Activated naive CD8-positive, alpha-beta T cell treated with anti-CD3 and anti-CD28 coated beads for 36 hours (primary cell): ENCODE data around the gene MB. TPM values are rescaled to one million over a fixed set of nuclear protein-coding genes. Genes with fewer than 3 reads are reported as not detected.

Experiments
- DNase-seq: peaks from one replicate; pipeline ENCODE4 v3.0.0; 2021
- H3K27ac Mint-ChIP-seq: one replicate; pipeline ENCODE4 v1.8.0; 2022; ENCODE audit warnings: mild to moderate bottlenecking, moderate library complexity, mixed read lengths
- H3K27me3 Mint-ChIP-seq: one replicate; pipeline ENCODE4 v1.8.0; 2022; ENCODE audit warnings: mild to moderate bottlenecking, mixed read lengths
- H3K36me3 Mint-ChIP-seq: one replicate; pipeline ENCODE4 v1.8.0; 2021; ENCODE audit warnings: mild to moderate bottlenecking, mixed read lengths
- H3K4me1 Mint-ChIP-seq: one replicate; pipeline ENCODE4 v1.8.0; 2021; ENCODE audit warnings: mixed read lengths
- H3K4me3 Mint-ChIP-seq: one replicate; pipeline ENCODE4 v1.8.0; 2022; ENCODE audit warnings: mild to moderate bottlenecking, moderate library complexity, mixed read lengths
- H3K9me3 Mint-ChIP-seq: one replicate; pipeline ENCODE4 v1.8.0; 2022; ENCODE audit warnings: mixed read lengths
- total RNA-seq, 2 experiments: library from RNA; stranded (reverse); gene quantifications; one replicate each; pipeline ENCODE4 v1.2.3, GENCODE V29; 2021

MB gene
- total RNA-seq, 2 experiments from 2014 or later, result not detected

DNA sequence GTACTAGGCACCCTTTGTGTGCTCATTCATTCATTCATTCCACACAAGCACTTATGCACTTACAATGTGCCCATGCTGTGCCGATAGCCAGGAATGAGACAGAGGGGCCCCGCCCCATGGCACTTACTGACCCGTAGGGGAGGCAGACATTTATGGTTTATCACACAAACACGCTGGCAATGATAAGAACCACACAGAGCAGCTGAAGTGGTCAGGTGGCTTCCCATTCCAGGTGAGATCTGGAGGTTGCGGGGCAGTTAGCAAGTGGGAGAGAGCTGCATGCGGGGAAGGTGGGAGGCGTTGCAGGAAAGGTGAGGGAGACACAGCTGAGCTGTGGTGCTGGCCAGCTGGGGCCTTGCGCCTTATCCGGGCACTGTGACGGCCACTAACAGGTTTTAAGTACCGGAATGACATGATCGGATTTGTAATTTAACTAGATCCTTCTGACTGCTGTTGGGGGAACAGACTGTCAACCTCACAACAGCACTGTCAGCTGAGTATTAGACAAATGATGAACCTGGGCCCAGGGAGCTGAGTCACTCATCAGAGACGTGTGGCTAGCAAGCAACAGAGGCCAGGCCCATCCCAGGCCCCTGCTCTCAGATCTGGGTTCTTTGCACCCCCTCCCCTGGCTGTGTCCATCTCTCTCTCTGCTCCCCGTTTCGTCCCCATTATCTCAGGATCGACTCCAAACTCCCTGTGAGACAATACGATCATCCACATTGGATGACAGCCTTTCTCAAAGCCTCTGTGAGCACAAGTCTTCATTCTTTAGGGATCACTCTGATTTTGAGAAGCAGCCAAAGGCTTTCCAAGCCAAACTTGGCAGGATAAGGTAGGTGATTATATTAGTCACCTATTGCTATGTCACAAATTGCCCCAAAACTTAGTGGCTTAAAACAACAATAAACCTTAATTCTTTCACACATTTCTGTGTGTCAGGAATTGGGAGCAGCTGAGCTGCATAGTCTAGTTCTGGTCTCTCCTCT lies 48.1 kb downstream of the MB start:
- H3K27me3 Mint-ChIP-seq, result no peaks in the 10 kb centered on the region
- no peak overlapping the region for H3K4me3 Mint-ChIP-seq
- H3K4me1 Mint-ChIP-seq, result no peaks in the 10 kb centered on the region
- H3K27ac Mint-ChIP-seq, result no peak overlapping the region
- no peaks in the 10 kb centered on the region for H3K36me3 Mint-ChIP-seq
- no peaks in the 10 kb centered on the region for H3K9me3 Mint-ChIP-seq
- DNase-seq, result no peak

DNA sequence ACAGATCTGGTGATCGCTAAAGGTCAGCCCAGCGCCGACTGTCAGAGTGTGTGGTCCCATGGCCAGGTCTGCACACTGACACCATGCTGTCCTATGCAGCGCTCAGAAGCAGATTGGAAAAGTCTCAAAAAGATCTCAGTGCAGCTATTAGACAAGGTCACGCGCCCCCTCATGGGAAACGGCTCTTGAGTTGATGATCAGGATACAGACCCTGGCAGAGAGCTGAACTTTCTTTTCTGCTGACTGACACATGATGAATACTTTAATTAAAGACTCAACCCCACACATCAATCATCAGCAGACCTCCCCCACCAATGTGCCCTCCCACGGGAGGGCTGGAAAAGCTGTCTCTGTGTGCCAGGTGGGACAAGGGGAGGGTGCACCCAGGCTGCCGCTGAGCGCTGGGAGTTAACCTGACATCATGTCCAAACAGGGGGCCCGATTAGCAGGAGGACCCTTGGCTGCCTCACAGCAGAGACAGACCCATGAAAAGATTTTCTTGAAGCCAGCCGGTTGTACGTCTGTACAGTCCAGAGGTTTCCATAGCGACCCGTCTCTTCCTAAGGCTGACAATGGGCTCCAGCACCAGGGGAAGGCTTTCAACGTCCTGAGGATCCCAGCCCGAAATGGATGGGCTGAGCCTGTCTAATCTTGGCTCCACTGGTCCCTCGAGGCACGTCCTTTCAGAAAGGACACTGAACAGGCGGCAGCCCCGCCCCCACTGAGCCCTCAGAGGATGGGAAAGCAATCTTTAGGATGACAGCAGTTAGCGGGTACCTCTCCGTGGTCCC lies 49.6 kb downstream of the MB start:
- Mint-ChIP-seq H3K27ac (no peak overlapping the region), H3K4me3 (no peak overlapping the region)

DNA sequence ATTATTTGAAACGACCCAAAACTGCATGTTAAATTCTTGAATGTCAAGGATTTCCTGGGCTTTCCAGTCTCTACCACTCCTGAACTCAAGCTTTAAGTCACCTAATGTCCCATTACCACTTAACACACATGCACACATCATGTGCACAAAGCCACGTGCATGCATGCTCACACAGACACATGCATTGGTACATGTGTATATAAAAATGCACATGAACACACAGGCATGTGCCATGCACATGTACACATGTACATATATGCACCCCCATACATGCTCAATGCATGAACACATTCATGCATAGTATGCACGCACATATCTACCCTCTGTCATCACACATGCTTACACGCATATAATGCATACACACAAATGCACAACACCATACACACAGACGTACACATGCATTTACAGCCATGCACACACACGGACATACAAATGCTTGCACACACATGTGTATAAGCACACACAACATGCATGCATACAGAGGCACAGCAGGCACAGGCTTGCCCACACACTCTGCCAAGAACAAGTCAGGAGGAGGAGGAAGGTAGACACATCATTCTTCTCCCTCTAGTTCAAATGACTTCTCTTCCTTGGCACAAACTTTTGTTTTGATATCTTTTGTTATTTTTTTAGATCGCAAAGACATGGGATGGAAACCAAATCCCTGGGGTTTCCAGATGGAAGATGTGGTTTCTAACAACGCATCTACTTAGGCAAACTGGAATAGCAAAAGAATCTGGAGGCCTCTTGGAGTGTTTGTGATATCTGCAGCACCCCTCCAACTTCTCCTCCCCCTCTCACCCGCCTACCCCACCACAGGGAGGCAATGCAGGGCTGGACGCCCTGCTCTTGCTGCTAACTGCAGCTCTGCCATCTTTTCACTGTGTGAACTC lies 51.9 kb downstream of the MB start:
- no peak for DNase-seq
- H3K4me1 Mint-ChIP-seq, result no peaks in the 10 kb centered on the region
- H3K27me3 Mint-ChIP-seq, result peaks cover 13% of the 10 kb centered on the region
- no peak overlapping the region for H3K4me3 Mint-ChIP-seq
- H3K27ac Mint-ChIP-seq, result no peak overlapping the region
- no peaks in the 10 kb centered on the region for H3K9me3 Mint-ChIP-seq
- no peaks in the 10 kb centered on the region for H3K36me3 Mint-ChIP-seq

More for the DNA sequence above, 49.6 kb downstream of the MB start:
- Mint-ChIP-seq H3K4me1 (no peaks in the 10 kb centered on the region), H3K9me3 (no peaks in the 10 kb centered on the region), H3K27me3 (no peaks in the 10 kb centered on the region), H3K36me3 (no peaks in the 10 kb centered on the region)
- no peak for DNase-seq

DNA sequence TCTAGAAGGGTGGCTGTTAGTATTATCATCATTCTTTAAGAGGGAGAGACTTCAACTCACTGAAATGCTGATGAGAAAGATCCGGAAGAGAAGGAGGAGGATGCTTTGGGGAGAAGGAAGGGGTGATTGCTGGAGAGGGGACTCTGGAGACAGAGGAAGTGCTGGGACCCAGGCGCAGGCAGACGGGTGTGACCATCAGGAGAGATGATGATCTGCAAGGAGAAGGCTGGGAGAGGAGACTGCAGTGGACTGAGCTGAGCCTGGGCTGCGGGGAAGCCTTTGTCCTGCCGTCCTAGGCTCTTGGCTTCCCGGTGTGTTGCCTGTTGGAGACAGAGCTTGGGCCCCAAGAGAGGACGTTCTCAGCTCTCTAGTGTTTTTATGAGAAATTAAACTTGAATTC lies 53.9 kb downstream of the MB start:
- H3K36me3 Mint-ChIP-seq, result no peaks in the 10 kb centered on the region
- no peaks in the 10 kb centered on the region for H3K4me1 Mint-ChIP-seq
- H3K9me3 Mint-ChIP-seq, result no peaks in the 10 kb centered on the region
- no peak for DNase-seq
- H3K27me3 Mint-ChIP-seq, result peaks cover 14% of the 10 kb centered on the region
- no peak overlapping the region for H3K4me3 Mint-ChIP-seq
- H3K27ac Mint-ChIP-seq, result no peak overlapping the region

DNA sequence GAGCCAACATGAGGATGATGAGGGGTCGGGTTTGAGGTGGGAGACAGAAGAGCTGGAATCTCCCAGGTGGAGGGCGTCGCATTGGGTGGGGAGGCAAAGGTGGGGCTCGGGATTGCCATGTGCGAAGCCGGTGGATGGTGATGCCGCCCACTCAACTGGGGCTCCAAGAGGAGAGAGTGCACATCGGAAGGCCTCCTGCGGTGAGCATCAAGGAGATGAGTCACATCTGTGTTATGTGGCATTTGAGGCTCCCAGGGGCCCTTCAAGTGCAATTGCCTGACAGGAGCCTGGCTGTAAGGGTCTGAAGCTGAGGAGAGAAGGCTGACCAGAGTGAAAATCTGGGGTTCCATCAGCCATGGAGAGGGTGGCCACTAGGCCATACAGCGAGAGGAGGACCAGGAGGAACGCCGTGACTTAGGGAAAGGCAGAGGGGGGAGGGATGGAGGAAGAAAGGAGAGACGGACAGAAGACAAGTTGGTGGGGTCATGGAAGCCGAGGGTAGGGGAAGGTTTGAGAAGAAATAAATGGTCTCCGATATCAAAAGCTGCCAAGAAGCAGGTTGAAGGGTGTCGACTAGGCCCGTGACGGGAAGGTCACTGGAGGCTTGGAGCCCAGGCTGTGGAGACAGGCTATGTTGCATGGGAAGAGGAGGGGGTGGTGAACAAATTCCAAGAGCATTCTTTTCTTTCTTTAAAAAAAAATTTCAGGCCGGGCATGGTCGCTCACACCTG lies 55.2 kb downstream of the MB start:
- peaks cover 19% of the 10 kb centered on the region for H3K27me3 Mint-ChIP-seq

DNA sequence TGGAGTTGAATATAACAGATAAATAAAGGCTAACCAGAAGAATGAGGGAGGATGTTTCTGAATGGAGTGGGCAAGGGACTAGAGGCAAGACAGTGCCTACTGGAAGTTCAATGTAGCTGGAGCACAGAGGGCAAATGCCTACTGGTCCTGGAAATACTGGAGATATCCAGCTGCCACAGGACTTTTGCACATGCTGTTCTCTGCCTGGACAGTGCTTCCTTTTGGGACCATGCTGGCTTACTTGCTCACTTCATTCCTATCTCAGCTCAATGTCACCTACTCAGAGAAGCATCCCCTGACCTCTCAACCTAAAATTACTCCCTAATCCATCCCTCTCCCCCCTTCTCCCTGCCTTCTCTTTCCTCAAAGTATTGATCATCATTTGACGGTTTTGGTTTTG lies 56.3 kb downstream of the MB start:
- Mint-ChIP-seq H3K9me3 (no peaks in the 10 kb centered on the region), H3K27ac (no peak overlapping the region), H3K4me1 (peaks cover 4% of the 10 kb centered on the region), H3K27me3 (peaks cover 19% of the 10 kb centered on the region), H3K4me3 (peak overlapping the region; percentile 1), H3K36me3 (no peaks in the 10 kb centered on the region)
- DNase-seq, result no peak

More for the DNA sequence above, 55.2 kb downstream of the MB start:
- H3K27ac Mint-ChIP-seq, result no peak overlapping the region
- H3K36me3 Mint-ChIP-seq, result no peaks in the 10 kb centered on the region
- H3K4me3 Mint-ChIP-seq, result no peak overlapping the region
- H3K9me3 Mint-ChIP-seq, result no peaks in the 10 kb centered on the region
- H3K4me1 Mint-ChIP-seq, result peaks cover 4% of the 10 kb centered on the region
- DNase-seq, result no peak

DNA sequence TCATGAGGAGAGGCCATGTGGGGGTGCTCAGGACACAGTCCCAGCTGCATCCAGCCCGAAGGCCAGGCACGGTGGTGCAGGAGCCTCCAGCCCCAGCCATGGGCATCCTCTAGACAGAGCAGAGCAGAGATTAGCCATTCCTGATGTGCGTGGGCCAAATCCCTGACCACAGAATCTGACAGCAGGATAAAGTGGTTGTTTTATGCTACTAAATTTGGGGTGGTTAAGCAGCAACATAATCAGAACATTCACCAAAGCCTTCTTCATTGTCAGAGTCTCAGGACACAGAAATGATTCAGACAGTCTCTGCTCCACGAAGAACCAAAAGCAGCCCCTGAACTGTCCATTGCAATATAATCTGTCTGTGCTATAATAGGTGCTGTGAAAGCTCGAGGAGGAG lies 56.8 kb downstream of the MB start:
- Mint-ChIP-seq H3K4me1 (peaks cover 4% of the 10 kb centered on the region), H3K9me3 (no peaks in the 10 kb centered on the region), H3K27me3 (peaks cover 19% of the 10 kb centered on the region)

DNA sequence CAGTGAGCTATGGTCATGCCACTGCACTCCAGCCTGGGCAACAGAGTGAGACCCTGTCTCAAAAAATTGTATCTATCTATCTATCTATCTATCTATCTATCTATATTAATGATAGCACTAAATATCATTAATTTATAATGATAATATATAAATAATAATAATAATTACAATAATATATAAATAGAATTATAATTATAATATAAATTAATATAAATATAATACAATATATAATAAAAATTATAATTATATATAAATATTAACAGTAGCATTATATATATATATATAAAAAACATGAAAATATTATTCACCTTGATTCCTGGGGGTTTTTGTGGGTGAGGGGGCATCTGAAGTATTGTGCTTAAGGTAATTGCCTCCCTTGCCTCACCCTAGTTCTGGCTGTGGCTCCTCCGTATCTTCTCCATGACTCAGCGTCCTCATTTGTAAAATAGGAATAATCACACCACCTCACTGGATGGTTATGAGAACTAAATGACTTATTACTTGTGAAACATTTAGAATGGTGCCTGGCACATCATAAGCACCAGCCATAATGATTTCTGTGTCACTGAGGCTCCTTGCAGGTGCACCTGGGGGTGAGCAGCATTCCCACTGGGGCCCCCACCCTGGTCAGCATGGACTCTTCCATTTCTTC lies 57.6 kb downstream of the MB start:
- Mint-ChIP-seq H3K9me3 (no peaks in the 10 kb centered on the region), H3K27me3 (peaks cover 19% of the 10 kb centered on the region), H3K27ac (no peak overlapping the region), H3K36me3 (no peaks in the 10 kb centered on the region), H3K4me3 (no peak overlapping the region), H3K4me1 (peaks cover 4% of the 10 kb centered on the region)
- no peak for DNase-seq

More for the DNA sequence above, 56.8 kb downstream of the MB start:
- Mint-ChIP-seq H3K27ac (no peak overlapping the region), H3K4me3 (no peak overlapping the region), H3K36me3 (no peaks in the 10 kb centered on the region)
- no peak for DNase-seq

DNA sequence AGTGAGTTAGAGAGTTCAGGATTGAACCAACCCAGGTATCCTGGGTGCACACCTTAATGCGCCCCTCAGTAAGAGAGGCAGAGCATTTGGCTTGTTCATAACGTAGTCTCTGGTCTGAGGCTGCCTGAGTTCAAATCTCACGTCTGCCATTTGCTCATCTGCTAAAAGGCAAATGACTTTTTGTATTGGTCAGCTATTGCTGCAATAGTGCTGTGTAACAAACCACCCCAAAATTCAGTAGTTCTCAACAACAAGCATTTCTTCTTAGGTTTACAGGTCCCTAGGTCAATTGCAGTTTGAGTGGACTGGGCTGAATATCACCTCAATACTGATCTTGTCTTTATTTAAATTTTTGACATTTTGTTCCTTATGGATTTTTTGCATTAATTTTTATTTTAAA lies 58.4 kb downstream of the MB start:
- DNase-seq, result no peak
- Mint-ChIP-seq H3K27me3 (peaks cover 19% of the 10 kb centered on the region), H3K9me3 (no peaks in the 10 kb centered on the region), H3K4me3 (no peak overlapping the region), H3K4me1 (peaks cover 8% of the 10 kb centered on the region), H3K27ac (no peak overlapping the region), H3K36me3 (no peaks in the 10 kb centered on the region)

DNA sequence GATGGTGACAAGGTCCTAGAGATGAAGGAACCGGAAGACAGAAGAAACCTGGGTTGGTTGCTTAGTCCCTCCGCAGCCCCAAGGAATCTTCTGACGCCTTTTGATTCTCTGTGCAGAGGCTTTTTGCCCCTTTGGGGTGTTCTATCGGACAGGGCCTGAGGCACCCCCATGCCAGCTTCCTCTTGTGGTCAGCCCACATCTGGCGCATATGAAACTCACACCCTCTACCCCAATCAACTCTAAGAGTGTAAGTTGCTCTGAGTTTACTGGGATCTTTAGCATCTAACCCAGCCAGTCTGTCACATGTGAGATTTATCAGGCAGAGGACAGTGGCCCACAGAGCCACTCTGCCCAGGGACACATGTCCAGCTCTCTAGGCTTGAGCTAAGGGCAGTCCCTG lies 59.1 kb downstream of the MB start:
- Mint-ChIP-seq H3K36me3 (no peaks in the 10 kb centered on the region), H3K27ac (no peak overlapping the region), H3K4me1 (peaks cover 13% of the 10 kb centered on the region), H3K9me3 (no peaks in the 10 kb centered on the region), H3K27me3 (peaks cover 19% of the 10 kb centered on the region), H3K4me3 (no peak overlapping the region)
- no peak for DNase-seq

Other genes with a start within 250 kb of the MB start
- gene HMOX1, start 236.2 kb downstream of the MB start, total RNA-seq, result under 1 TPM; 0.26 to 0.39 TPM
- gene MCM5, start 217.2 kb downstream of the MB start, total RNA-seq, result 100 to 1,000 TPM; 342 to 348 TPM
- gene RASD2, start 76.5 kb downstream of the MB start, total RNA-seq, result under 1 TPM; 0.06 to 0.16 TPM
- gene APOL6, start 31.1 kb upstream of the MB start, total RNA-seq, result 10 to 100 TPM; 54.9 to 55.8 TPM
- gene APOL5, start 100.5 kb upstream of the MB start, total RNA-seq, result not detected